GM21576 (cell line): ENCODE results near the gene METTL2B.

Experiments used
- ATAC-seq: cut with Tn5 transposase; IDR thresholded peaks from one replicate; pipeline ENCODE4 v1.9.1; 2021; ENCODE audit warnings: mild to moderate bottlenecking, moderate library complexity; ENCODE audit not compliant: unreplicated experiment

The METTL2B gene

GRCh38 chr7:128476402-128477335 is at the start of gene METTL2B:
METTL2B (plus strand) TSS chr7:128476748; CDS start chr7:128476766, 18 bp downstream.
- ATAC-seq, result peak; percentile 92

- ATAC-seq, result no peak
Observed at GRCh38 chr7:128427289-128427891, 49.2 kb upstream of the METTL2B start.

GRCh38 chr7:128430207-128430606 is 46.3 kb upstream of the METTL2B start:
- no peak for ATAC-seq

- no peak for ATAC-seq
Observed at GRCh38 chr7:128431221-128431620, 45.3 kb upstream of the METTL2B start.

GRCh38 chr7:128431754-128432153 is 44.8 kb upstream of the METTL2B start:
- no peak for ATAC-seq

GRCh38 chr7:128434413-128435326 is 41.9 kb upstream of the METTL2B start:
- no peak for ATAC-seq

GRCh38 chr7:128435327-128435686 is 41.2 kb upstream of the METTL2B start:
- no peak for ATAC-seq

GRCh38 chr7:128437426-128438332 is 38.9 kb upstream of the METTL2B start:
- peak; percentile 72 for ATAC-seq

GRCh38 chr7:128442356-128442755 is 34.2 kb upstream of the METTL2B start:
- no peak for ATAC-seq

- no peak for ATAC-seq
Observed at GRCh38 chr7:128443831-128444600, 32.5 kb upstream of the METTL2B start.

- ATAC-seq, result no peak
Observed at GRCh38 chr7:128446306-128446705, 30.2 kb upstream of the METTL2B start.

GRCh38 chr7:128447941-128448564 is 28.5 kb upstream of the METTL2B start:
- ATAC-seq, result no peak

- ATAC-seq, result no peak
Observed at GRCh38 chr7:128448751-128449302, 27.7 kb upstream of the METTL2B start.

- ATAC-seq, result no peak
Observed at GRCh38 chr7:128450409-128450808, 26.1 kb upstream of the METTL2B start.

GRCh38 chr7:128450913-128451312 is 25.6 kb upstream of the METTL2B start:
- ATAC-seq, result no peak

- no peak for ATAC-seq
Observed at GRCh38 chr7:128452552-128452951, 24.0 kb upstream of the METTL2B start.

- ATAC-seq, result no peak
Observed at GRCh38 chr7:128453836-128454804, 22.4 kb upstream of the METTL2B start.
